Left renal cortex interstitium (tissue), 4 donors: ENCODE data around the gene LRP1B. TPM values are rescaled to one million over a fixed set of nuclear protein-coding genes. Genes with fewer than 3 reads are reported as not detected.
"Not testable (repeated sequence)": the region's sequence is repeated elsewhere in the genome, so short reads cannot be mapped to it uniquely, and the experiment has no call there.

ENCODE experiments used
- DNase-seq, 4 donors: peaks; one replicate each; pipeline ENCODE4 v3.0.0-alpha.2; 2013; ENCODE audit warnings: low read depth in 4 of 4, low spot score in 2 of 4, missing footprints in 1 of 4
- polyA plus RNA-seq, 4 donors: library from polyadenylated mRNA; unstranded; fragments of 120-200 nt; gene quantifications; one replicate each; pipeline ENCODE4 v1.2.1, GENCODE V29; 2013; ENCODE audit not compliant: insufficient read length in 4 of 4

Gene LRP1B
- polyA plus RNA-seq, 4 donors = 0.82 to 0.99 (median 0.93) TPM

DNA sequence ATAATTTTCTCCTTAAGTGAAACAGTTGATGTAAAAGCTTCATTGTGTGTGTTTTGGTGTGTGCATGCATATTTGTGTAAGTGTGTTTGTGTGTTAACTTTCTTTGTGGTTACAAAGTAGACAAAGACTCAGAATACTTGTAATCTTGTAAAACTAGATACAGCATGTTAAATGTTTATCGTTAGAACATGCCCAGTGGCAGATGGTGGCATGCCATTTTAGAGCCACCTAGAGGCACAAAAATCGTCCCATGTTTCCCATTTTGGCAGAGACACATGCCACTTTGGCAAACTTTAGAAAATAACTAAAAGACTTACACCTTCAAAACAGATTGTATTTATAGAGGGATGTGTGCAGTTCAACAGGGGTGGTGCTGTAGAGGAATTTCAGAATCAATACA is 224.1 kb downstream of the LRP1B start:
- no peak for DNase-seq

GRCh38 chr2:141900826-141901225 is 230.0 kb downstream of the LRP1B start:
- DNase-seq = no peak

DNA sequence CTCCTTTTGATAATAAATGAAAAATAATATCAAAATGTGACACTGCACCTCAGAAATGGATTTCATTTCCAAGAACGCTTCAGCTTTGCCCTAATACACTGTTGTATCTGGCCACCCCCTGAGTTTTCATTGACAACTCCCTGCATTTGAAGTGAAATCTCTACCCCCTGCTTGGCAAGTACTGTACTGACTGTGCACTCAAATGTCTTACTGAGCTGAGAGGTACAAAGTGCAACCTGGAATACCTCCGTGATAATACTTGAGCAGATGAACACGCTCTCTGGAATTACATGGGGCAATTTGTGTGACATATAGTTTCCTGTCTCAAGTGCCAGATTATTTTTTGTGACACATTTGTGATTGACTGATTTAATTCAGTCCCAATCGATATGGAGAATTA is 231.1 kb downstream of the LRP1B start:
- no peak for DNase-seq

DNA sequence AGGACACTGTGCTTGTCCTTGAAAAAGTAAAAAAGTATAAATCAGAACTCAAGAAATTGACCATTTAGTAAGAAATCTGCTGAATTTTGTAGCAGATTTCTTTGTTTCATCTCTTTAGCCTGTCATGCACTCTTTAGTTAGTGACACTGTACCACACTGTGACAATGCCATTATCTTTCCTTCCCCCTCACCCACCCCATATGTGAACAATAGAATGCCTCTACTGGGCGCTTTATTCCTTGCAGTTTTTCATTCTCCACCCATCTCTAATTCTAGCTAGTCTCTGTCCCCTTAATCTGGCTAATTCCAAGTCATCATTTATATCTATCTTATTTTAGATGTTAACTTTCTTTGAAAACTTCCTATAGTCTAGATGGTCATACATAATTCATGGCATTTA is 241.0 kb downstream of the LRP1B start:
- no peak for DNase-seq

DNA sequence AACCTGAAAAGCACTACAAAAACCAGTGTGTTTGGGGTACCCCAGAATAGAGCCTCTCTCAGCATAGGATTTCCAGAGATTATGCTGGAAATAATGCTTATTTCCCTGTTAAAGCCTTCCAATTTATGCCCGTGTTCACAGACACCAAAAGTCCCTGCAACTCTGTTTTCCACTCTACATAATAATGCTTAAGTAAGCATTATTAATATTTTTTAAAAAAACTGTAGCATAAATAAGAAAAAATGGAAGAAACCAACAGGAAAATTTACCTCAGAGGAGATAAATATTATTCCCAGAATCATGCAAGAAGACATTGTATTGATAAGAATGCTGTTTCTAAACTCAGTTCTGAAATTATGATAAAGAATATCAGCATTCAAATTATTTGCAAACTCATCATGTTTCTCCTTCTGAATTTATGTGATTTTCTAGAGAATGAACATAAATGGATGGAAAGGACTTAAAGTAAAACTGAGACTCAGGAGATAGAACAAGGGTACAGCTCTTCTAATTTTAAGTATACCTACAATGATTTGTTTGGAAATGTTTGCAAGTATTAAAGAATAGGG is 241.7 kb downstream of the LRP1B start:
- DNase-seq = no peak

DNA sequence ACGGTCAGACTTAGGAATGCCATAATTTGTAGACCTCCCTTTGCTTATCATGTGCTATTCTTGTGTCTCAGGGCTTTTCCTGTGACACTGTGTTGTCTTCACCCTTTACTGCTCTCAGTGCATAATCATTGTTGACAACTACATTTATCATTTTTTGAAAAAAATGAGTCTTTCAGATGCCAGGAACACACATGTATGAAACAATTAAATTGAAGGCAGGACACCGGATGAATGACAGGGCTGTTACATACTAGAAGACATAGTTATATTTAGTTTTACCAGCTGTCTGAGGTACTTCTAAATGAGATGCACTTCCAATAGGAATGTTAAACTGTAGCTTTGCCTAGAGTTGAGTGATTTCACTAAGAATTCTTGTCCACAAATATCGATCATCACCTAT is 243.5 kb downstream of the LRP1B start:
- DNase-seq = no peak

DNA sequence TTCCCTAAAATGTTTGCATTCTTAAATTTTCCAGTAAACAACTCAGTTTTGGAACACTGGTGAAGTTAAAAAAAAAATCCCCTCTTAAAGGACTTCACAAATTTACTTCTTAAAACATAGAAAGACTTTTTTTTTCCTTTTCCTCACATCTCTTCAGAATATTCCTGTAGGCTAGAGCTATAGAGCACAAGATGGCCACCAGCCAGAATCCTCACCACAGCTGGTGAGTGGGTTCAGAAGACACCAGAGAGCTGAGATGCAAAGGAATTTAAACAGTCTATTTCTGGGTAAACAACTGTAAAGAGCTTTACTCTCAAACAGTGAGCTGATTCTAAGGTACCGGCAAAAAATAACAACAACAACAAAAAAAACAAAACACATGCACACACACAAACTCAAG is 252.8 kb downstream of the LRP1B start:
- DNase-seq = no peak

DNA sequence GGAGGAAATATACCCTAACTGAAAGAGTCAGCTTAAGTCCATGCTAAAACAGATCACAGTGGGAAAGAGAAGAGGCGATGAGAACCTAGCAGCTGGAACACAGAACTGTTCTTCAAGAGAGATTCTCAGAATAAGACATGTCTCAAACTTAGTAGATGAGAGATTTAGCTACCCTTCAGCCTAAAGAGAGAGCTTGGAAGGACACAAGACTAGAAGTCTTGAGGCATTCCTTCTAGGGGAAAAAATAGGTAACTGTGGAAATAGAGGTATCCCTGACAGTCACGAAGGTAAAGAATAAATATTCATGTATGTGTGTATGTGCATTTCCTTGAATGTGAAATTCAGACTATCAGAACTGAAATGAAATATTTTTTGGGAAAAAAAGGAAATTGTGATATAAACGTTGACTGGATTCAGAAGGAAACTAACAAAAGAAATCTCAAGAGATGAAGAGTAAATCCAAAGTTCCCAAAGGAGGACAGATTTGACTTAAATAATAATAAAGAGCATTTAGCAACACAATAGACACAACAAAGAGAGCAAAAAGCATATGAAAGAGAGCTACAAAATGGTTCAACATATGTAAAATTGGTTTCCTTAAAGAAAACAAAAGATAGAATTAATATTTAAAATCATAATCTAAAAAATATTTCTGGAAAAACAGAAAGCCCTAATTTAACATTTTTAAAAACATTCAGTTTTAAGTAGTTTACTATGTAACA is 258.7 kb downstream of the LRP1B start:
- no peak for DNase-seq

DNA sequence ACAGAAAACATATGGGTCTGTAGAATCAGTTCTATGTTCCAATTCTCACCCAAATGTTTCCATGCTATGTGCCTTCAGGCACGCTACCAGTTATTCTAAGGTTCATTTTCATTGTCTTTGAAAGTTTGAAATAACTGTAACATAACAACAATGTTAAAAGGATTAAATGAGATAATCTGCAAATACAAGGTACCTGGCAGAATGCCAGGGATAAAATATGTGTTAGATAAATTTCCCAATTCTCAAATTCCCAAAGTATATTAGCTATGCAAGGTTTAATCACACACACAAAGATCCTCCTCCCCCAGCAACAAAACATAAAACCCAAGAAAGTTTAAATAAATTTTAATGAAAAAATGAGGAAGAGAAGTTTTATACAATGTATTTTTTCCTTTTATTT is 261.2 kb downstream of the LRP1B start:
- no peak for DNase-seq

GRCh38 chr2:141863964-141864363 is 266.9 kb downstream of the LRP1B start:
- DNase-seq = no peak

GRCh38 chr2:141856215-141856919 is 274.4 kb downstream of the LRP1B start:
- no peak for DNase-seq

DNA sequence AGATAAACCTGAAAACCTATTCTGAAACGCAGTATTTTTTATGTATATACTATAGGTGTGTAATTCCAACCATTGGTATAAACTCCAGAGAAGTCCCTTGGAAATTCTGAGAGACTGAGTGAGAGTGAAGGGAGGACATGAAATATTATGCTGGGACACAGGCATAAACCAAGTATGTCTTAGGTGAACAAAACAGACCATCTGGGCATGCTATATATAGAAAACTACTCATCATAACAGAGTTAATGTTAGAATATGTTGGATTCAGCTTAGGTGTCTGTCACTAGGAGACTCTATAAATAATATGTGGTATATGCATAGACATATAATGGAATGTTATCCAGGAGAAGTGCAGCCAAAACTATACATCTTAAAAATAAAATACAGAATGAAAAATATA is 282.6 kb downstream of the LRP1B start:
- DNase-seq = no peak

- no peak for DNase-seq
Observed at GRCh38 chr2:141844231-141844630, 286.6 kb downstream of the LRP1B start.

DNA sequence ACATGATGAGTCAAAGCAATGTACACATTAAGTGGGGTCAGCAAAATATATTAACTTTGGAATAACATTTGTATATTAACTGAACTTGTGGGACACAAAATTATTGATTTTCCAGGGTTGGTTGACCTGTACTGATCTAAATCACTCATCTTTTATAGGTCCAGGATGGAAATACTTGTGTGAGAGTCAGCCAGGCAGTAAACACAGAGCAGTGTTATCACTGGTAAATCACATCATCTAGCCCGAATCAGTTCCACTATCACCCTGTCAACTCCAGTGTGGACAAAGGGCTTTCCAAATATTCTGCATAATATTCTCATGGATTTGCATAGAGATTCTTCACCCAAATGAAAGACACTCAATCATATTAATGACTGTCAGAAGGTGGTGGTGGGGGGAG is 295.7 kb downstream of the LRP1B start:
- DNase-seq = no peak

- no peak for DNase-seq
Observed at GRCh38 chr2:141828761-141829160, 302.1 kb downstream of the LRP1B start.

DNA sequence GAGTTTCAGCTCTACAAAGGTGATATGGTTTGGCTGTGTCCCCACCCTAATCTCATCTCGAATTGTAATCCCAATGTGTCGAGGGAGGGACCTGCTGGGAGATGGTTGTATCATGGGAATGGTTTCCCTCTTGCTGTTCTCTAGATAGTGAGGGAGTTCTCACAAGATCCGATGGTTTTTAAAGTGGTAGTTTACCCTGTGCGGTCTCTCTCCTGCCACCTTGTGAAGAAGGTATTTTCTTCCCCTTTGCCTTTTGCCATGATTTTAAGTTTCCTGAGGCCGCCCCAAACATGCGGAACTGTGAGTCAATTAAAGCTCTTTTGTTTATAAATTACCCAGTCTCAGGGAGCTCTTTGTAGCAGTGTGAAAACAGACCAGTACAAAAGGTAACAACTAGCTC is 306.0 kb downstream of the LRP1B start:
- DNase-seq = no peak

GRCh38 chr2:141820893-141821292 is 309.9 kb downstream of the LRP1B start:
- no peak for DNase-seq

DNA sequence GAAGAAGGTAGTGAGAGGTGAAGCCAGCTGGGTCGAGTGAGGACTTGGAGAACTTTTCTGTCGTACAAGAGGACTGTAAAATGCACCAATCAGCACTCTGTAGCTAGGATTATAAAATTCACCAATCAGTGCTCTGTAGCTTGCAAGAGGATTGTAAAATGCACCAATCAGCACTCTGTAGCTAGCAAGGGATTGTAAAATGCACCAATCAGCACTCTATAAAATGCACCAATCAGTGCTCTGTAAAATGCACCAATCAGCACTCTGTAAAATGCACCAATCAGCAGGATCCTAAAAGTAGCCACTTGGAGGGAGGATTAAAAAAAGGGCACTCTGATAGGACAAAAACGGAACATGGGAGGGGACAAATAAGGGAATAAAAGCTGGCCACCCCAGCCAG is 315.5 kb downstream of the LRP1B start:
- not testable (repeated sequence) for DNase-seq

- DNase-seq = no peak
Observed at GRCh38 chr2:141814150-141814549, 316.7 kb downstream of the LRP1B start.

GRCh38 chr2:141810148-141810547 is 320.7 kb downstream of the LRP1B start:
- DNase-seq = no peak

- no peak for DNase-seq
Observed at GRCh38 chr2:141806090-141806489, 324.7 kb downstream of the LRP1B start.

GRCh38 chr2:141805302-141805701 is 325.5 kb downstream of the LRP1B start:
- no peak for DNase-seq
